Esophagus squamous epithelium (tissue), 4 donors: ENCODE results near the gene MAMDC2.

ENCODE experiments used
- POLR2A ChIP-seq, 4 donors: fragments of 450-650 bp; IDR thresholded peaks; one replicate each; pipeline ENCODE4 v1.6.1; 2017; ENCODE audit warnings: antibody characterized with exemption in 4 of 4, mild to moderate bottlenecking in 4 of 4, moderate library complexity in 3 of 4
- TF ChIP-seq, protein P1 (sequence below), 6 experiments: fragments of 450-650 bp in 4 of 6; fragments of 200-600 bp in 2 of 6; sonication (generic) in 2 of 6; IDR thresholded peaks; one replicate each; pipeline ENCODE4 v1.5.1; 2016 to 2019; ENCODE audit warnings: antibody characterized with exemption in 6 of 6, mild to moderate bottlenecking in 4 of 6, moderate library complexity in 4 of 6

DNA sequence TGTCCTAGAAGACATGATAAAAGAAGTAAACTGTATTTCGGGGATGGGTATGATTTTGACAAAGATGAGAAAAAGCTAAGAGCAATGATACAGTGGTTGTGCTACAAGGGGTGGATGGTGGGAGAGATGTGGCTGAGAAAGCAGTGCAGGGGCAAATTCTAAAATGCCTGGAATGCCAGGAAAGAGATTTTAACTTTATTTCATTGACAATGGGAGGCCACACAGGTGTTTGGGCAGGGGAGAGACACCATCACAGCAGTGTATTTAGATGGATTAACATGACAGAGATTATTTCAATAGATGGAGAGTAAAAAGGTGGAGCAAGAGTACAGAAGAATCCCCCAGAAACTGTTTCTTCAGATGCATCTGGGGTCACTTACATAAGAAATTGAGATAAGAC is 71.2 kb downstream of the MAMDC2 start:
- TF ChIP-seq, protein P1, sequence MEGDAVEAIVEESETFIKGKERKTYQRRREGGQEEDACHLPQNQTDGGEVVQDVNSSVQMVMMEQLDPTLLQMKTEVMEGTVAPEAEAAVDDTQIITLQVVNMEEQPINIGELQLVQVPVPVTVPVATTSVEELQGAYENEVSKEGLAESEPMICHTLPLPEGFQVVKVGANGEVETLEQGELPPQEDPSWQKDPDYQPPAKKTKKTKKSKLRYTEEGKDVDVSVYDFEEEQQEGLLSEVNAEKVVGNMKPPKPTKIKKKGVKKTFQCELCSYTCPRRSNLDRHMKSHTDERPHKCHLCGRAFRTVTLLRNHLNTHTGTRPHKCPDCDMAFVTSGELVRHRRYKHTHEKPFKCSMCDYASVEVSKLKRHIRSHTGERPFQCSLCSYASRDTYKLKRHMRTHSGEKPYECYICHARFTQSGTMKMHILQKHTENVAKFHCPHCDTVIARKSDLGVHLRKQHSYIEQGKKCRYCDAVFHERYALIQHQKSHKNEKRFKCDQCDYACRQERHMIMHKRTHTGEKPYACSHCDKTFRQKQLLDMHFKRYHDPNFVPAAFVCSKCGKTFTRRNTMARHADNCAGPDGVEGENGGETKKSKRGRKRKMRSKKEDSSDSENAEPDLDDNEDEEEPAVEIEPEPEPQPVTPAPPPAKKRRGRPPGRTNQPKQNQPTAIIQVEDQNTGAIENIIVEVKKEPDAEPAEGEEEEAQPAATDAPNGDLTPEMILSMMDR (IDR thresholded peaks at IDR 0.05), result no peak
- TF ChIP-seq POLR2A (IDR thresholded peaks at IDR 0.05), result no peak
